Cardiac septum (tissue), 1 donor: Measurements from ENCODE around the gene RPL5. TPM values are rescaled to one million over a fixed set of nuclear protein-coding genes. Genes with fewer than 3 reads are reported as not detected.

Experiments
- DNase-seq: peaks from one replicate; pipeline ENCODE4 v3.0.0-alpha.2; 2020; ENCODE audit warnings: low spot score
- intact Hi-C: fragments of 100-400 bp; cut with DNase I; formaldehyde crosslinking; loops from one replicate; pipeline ENCODE4 v1.14.0; 2022
- total RNA-seq: library from RNA; stranded (reverse); fragmentation: NEBNext Ultra II Directional; extraction: Animal tissue kit (Norgen Biotek cat#: 25700); gene quantifications from one replicate; pipeline ENCODE4 v1.2.1, GENCODE V29; 2021
- donor health status: DM: no; HTN: no; CAD: no.

Gene RPL5
- total RNA-seq, 1 donor from 2014 or later = 455 TPM

GRCh38 chr1:92881391-92881790 lies 49.6 kb downstream of the RPL5 start:
- no peak for DNase-seq
- intact Hi-C loops = no loop called here

GRCh38 chr1:92882819-92883218 lies 51.0 kb downstream of the RPL5 start:
- DNase-seq = no peak
- intact Hi-C loops = no loop called here

- no peak for DNase-seq
- intact Hi-C loops = no loop called here
Observed at GRCh38 chr1:92883297-92883696, 51.5 kb downstream of the RPL5 start.

- no peak for DNase-seq
- intact Hi-C loops = no loop called here
Observed at GRCh38 chr1:92884195-92884594, 52.4 kb downstream of the RPL5 start.

GRCh38 chr1:92886886-92887419 lies 55.1 kb downstream of the RPL5 start:
- intact Hi-C loops = no loop called here

GRCh38 chr1:92887465-92887864 lies 55.6 kb downstream of the RPL5 start:
- intact Hi-C loops = no loop called here

More at GRCh38 chr1:92886886-92887419, 55.1 kb downstream of the RPL5 start:
- no peak for DNase-seq

More at GRCh38 chr1:92887465-92887864, 55.6 kb downstream of the RPL5 start:
- DNase-seq = no peak

Other genes starting within 250 kb of the RPL5 start
- gene EVI5, start 46.9 kb upstream of the RPL5 start, total RNA-seq = 30.7 TPM
- 7.5 TPM for gene DIPK1A, start 129.4 kb downstream of the RPL5 start, total RNA-seq
- gene MTF2, start 247.2 kb downstream of the RPL5 start, total RNA-seq = 7.0 TPM